HG02642 (cell line): Measurements from ENCODE around the gene PTPN14.

Experiments
- ATAC-seq: cut with Tn5 transposase; IDR thresholded peaks from one replicate; pipeline ENCODE4 v1.9.1; 2021; ENCODE audit warnings: mild to moderate bottlenecking; ENCODE audit not compliant: unreplicated experiment, poor library complexity

Gene PTPN14

DNA sequence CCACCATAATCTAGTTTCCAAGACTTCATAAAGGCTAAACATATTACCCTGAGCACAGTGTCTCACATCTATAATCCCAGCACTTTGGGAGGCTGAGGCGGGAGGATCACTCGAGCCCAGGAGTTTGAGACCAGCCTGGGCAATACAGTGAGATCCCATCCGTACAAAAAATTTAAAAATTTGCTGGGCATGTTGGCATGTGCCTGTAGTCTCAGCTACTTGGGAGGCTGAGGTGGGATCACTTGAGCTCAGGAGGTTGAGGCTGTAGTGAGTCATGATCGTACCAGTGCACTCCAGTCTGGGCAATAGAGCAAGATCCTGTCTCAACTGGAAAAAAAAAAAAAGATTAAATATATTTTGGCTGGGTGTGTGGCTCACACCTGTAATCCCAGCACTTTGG lies 90.1 kb downstream of the PTPN14 start:
- no peak for ATAC-seq

DNA sequence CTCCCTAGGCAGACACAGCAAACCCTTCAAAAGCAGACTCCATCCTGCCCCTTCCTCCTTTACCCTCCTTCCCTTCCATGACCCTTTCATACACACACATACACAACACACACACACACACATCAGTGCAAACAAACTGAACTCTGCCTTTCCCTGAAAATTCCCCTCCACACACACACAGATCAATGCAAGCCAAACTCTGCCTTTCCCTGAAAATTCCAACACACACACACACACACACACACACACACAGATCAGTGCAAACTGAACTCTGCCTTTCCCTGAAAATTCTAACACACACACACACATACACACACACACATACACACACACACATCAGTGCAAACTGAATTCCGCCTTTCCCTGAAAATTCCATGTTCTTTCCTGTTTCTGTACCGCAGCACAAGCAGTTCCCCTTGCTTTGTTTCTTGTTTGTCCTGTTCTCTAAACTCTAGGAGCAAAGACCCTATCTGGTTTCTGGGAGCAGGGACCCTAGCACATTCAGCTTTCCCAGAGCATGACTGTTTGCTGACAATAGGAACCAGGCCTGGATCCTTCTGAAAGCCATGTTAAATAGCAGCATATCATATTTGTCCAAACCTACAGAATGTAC lies 91.0 kb downstream of the PTPN14 start:
- no peak for ATAC-seq

DNA sequence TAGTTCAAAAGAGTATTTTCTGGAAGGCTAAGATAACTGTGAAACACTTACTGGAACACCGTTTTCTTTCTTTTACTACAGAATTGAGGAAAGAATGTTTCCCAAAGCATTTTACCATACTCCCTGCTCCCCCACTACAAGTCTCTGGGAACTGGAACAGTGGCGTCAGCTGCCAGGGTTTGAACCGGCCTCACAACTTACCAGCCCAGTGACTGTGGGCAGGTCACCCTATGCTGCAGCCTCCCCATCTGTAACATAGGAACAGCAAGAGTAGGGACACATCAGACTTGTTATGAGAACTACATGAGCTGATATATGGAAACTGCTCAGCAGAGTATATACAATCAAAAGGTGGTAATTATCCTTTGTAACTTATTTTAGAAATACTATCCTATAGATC lies 91.5 kb downstream of the PTPN14 start:
- no peak for ATAC-seq

DNA sequence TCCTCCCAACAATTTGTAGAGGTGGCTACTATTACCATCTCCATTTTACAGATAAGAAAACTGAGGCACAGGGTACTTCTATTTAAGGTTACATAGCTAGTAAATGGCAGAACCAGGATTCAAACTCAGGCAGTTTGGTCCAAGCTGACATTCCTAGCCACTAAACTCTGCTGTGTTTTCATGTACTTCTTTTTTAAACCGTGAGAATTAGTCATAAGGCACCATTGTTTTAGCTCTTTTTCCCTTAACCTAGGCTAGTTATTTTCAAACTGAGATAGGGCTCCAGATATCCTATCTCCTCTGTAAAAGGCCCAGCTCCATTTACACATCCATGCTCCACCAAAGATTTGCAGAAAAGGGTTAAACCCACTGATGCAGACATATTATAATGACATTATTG lies 92.9 kb downstream of the PTPN14 start:
- ATAC-seq: no peak

DNA sequence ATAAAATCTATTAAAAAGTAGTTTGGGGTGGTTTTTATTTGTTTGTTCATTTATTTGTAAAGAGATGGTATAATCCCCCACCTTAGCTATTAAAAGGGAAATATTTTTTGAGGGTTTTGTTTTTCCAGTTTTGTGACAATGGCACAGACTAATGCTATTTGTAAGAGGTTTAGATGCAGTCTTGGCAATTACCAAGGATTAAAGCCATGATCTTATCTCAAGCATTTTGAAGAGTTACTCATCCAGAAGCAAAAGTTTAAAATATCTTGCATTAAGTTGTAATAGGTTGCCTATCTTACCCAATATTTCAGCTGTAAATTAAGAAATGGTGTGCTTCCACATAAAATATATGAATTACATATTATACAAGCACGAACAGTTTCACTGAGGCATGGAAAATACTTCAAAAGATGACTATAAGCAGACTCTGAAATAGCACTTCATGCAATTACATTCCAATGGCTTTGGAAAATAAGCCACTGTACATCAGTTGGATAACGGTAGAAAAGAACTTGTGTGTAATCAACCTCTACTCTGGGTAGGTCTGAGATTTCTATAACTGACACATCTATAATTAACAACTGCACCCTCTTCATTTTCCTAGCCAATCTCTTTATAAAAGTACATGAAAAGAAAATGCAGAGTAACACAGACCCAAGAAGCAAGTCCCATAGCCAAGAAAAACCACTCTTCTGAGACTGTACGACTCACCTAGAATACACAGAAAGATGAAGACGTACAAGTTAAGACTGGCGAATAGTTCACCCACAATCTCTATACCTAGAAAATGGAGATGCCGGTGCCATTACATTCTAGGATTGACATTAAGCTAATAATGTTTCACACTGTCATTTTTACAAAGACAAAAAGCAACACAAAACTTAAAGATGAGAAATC lies 95.2 kb downstream of the PTPN14 start:
- ATAC-seq: no peak

DNA sequence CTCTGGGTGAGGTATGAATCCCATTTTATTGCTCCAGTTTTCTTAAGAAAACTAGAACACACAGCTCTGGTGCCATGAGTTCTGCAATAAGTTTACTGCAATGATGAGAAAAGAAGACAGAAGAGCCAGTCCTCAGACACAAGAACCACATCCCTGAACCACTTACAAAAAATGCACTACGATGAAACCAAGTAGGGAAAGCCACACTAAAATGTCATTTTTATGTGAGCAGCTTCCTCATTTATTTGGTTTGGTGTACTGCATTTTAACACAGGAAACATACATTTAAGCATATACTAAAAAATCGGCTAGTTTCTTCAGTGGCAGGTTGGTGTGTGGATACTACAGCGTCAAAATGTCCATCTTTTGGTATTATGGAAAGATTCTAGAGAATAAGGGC lies 95.9 kb downstream of the PTPN14 start:
- ATAC-seq: no peak

DNA sequence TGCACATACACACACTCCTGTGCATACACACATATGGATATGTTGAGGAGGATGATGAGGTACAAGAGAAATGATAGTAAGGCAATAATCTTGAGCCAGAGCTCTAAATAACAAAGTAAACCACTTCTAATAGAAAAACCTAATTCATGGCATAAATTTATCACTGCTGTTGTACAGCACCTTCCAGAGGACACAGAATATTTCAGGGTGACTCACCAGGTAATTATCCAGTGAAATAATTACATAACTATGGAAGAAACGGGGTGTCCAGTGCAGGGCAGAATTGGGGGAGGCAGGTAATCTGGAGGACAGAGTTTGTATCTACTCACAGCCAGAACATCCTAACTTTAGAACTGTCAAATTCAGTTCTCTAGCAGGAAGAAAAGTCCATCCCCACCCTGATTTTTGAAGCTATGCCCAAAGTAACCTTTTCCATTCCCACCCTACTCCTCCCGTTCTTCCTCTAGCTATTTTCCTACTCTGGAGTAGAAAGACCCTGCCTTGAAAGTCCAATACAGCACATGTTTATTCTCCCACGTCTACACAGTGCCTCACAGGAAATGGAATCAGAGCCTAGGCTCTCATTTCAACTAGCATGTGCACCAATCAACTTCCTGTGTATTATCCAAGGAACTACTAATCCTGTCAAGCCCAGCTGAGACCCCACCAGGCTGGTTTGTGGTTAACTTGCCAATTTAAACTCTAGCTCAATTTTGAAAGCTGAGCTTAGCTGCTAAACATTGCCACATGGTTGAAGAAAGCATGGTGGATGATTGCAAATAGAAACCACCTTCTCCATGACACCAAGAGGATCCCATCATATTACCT lies 96.6 kb downstream of the PTPN14 start:
- no peak for ATAC-seq

DNA sequence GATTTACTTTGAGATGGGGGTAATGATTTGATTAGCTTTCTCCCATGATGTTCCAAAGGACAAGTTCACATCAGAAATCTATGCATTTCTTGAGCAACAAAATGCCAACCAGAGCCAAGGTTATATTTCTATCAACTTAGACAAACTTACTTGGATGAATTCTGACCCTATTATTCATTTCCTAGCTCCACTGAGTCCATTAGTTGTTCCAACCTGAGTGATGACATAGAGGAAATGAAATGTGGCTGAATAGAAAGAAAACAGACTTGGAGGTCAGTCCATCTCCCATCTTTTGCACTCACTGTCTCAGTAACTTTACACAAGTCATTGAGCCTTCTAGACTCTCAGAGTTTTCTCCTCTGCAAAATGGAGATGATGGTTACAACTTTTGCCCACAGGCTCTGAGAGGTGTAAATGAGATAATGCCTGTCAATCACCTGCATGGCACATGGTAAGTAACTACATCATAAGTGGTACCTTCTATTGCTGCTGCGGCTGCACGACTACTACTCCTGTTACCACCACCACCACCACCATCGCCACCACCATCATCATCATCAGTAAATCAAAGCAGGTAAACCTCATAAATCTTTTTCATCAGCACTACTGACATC lies 98.2 kb downstream of the PTPN14 start:
- ATAC-seq: no peak

DNA sequence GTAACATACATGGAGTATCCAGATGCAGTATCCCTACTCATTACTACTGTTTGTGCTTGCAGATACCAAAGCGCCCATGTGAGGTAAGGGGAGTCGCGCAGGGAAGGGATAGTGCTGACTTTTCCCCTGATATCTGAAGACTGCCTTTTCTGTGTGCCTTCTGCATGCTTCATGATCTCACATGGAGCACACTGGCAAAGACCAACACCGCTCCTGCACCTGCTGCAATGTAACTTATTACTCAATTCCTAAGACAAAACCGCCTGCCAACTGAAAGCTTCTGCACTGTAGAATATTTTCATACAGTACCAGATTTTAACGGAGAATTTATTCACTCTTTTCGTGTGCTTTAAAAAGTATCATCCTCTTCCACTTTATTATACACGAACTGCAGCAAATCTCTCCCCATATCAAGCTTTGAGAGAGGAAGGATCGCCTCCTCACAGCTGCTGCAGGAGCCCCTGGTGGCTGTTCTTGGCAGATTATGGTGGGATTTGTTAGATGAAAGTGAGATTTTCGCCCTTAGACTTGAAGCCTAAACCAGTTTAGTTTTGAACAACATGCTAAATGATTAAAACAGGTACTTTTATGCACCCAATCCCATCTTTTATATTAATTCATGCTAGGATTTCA lies 99.1 kb downstream of the PTPN14 start:
- no peak for ATAC-seq

DNA sequence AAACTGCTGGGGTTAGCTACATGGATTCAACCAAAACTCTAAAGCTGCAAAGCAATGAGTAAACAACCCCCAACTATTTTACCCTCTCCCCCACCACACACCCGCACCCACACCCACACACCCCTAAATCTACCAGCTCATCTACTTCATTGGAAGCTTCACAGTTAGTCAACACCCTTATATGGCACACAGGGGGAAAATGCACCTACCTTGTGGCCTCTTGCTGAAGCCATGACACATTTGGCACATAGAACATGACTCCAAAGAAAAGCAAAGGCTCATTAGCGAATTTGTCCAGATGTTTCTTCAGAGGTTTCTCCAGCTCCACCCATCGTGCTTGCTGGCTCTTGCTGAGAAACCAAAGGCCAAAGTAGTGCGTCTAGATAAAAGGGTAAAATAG lies 99.8 kb downstream of the PTPN14 start:
- no peak for ATAC-seq

DNA sequence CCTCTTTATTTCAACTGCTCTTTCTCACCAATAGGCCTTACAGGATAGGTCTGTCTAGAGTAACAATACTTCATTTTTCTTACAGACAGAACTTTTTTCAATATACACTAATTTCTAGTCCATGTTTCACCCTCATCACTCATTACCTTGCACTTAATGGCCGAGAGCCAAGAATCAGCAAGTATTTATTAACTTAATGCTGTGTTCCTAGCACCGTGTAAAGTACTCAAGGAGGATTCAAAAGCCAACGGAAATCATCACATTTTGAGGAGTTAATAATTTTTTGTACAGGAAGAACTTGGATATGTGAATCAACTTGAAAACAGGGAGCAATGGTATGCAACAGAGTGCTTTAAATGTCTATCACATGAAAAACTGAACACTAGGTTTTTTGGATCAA lies 102.0 kb downstream of the PTPN14 start:
- ATAC-seq: no peak

DNA sequence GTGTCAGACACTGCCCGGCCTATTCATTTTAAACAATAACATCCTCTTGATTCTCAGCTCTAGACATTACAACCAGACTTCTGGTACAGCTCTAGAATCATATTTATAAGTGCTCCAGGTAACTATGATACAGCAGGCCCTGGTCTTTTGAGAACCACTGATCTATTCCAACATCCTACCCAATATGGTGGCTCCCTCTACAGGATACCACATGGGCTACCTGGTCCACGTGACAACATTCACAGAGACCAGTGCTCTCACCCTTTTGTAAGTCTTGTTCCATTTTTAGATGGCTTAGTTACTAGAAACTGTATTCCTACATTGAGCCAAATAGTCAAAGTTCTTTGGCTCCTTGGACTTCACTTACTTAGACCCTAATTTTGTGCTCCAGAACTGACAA lies 102.9 kb downstream of the PTPN14 start:
- ATAC-seq: no peak

DNA sequence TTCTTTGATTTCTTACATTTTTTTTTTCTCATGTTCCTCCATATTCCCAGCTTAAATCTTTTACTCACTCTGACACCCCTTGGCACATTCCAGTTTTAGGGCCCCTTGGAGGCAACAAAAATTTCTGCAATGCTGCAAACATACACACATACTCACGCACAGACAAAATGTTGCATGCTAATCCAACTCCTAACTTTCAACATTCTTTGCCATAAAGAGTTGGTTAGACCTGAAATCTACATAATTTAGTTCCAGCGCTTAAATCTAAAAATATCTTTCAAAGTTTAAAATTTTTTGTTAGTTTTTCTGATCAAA lies 103.9 kb downstream of the PTPN14 start:
- ATAC-seq: no peak

DNA sequence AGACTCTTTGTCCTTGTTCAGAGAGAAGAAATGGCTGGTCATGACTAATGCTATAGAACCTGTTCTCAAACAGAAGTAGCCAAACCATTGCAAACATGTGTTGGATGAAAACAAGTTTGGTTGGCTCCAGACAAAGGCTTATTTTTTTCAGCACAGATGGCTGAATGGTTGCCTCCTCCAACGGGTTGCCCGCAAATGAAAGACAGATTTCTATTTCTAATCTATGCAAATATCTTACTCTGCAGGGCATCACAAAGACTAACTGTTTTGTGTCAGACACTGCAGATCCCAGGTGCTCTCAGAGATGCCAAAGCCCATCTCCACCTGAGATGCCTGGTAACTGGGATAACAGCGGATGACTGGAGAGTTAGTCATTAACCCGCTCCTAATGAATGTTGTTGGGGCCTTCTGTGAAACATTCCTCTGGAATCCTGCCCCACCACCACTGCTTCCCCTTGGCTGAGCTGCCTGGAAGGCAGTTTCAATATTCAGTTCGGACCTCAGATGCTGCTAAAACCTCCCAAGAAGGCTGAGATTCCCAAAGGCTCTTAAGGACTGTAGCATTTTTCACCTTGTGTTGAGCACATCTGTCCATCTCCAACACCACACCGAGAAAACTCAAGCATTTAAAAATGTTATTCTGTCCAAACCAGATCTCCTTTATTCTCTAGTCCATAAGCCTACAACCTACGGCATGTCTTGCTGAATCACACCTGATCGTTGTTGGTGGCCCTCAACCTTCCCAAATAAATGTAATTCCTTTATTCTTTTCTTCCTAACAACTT lies 104.4 kb downstream of the PTPN14 start:
- ATAC-seq: peak; percentile 77

DNA sequence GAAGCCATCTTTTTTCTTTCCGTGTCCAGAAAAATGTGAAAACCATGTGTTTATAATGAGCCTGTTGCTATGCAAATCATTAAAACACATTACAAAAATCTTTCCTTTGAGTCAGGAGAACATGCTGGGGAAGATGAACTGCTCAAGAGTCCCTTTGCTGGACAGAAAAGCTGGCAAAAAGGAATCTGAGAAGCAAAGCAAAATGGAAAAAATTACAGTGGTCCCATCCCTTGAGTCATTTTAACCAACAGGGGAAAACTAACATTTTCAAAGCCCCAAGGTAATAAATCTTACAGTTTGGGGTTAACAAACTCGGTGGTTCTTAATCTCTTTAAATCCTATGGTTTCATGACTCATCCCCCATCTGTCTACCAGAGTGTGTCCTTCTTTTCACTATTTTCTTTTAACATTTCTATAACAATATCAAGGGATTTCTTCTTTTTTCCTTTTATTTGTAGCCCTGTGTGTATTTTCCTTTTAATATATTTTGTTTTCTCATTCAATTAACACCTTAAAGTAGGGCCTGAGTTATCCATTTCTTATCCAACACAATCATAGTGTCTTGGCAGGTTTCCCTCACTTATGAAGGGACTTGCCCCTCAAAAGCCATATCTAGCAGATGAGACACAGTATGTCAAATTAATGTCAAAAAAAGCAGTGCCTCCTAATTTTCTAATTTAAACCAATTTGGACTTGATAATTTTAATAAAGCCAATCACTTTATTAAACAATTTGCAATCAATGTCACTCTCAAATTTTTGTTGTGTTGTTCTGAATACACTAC lies 105.4 kb downstream of the PTPN14 start:
- ATAC-seq: no peak

DNA sequence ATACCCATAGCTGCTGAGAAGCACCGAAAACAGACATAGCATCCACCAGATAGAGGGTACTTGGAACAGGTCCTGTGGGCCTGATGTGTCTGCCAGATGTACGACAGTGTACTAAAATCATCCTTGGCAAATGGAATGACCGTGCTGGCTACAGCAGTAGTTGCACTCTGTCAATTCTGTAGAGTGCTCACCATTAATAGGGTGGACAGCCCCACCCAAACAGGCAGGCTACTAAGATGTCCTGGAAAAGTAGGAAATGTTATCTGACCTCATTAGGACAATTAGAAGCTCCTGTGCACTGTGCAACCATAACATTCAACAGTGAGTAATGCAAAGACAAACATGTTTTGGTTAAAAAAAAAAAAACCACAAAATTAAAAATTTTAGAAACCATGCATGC lies 106.2 kb downstream of the PTPN14 start:
- no peak for ATAC-seq

DNA sequence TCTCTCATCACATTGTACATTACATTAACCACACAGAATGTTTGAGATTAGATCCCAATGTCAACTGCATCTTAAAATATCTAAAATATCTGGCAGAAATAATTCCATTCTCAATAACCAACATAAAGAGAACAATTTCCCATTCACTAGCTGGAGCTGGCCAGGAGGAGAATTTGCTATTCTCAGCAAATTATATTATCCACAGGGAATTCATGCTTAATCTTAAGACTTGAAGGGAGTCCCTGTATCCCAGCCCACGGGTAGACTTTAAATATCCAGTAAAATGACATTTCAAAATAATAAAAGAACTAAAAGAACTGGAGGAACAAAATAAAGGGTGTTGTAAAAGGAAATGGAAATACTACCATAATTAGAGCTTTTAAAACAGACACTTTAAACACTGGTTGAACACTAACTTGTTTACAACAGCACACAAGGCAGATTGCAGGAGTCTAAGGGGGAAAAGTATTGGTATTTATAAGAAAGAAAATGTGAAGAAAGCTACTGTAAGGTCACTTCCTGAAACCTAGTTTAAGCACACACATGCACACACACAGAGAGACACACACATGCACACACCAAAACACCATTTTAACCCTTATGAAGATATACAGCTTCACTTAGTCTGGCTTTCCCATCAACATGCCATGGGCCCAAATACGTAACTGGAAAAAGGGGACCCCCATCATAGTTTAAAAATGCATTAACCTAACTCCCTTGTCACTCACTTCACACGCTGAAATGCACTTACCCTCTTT lies 107.0 kb downstream of the PTPN14 start:
- no peak for ATAC-seq

DNA sequence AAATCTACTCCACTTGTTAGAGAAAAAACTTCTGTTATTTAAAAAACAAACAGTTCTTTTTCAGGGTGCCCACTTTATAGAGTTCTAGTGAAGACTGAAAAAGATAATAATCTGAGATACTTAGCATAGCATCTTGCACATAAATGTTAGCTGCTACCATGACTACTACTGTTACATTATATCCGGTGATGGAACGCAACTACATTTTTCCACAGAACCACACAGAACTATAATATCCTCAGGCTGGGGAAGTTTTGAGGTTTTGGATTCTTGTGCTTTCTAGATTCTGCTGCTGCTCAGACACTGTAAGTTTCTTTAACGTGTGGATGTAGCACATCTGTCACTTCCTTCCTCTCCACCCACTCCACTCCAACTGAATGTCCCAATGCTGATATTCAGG lies 110.3 kb downstream of the PTPN14 start:
- ATAC-seq: no peak
